Measurements from ENCODE around the gene SAMD4A.

GRCh38 chr14:54735424-54735823, 168.5 kb downstream of the SAMD4A start:
- TF ChIP-seq CTCF (IDR thresholded peaks at IDR 0.05), result no peak
- TF ChIP-seq POLR2A (IDR thresholded peaks at IDR 0.05), result no peak
